ENCODE data around the gene PHLDB2.

DNA sequence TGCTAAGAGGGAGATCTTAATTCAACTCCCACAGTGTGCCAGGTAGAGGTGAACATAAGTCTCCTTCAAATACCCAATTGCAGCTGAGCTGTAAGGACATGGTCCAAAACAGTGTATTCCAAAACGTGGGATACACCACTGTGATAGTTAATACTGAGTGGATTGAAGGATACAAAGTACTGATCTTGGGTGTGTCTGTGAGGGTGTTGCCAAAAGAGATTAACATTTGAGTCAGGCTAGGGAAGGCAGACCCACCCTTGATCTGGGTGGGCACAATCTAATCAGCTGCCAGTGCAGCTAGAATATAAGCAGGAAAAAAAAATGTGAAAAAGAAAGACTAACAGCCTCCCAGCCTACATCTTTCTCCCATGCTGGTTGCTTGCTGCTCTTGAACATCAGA, 45.1 kb upstream of the PHLDB2 start:
- TF ChIP-seq EP300 (IDR thresholded peaks at IDR 0.05) (no peak), FOSB (CRISPR knock-in tag; IDR thresholded peaks at IDR 0.05) (no peak), POLR2AphosphoS2 (conservative IDR thresholded peaks at IDR 0.05; ENCODE audit: low read length) (no peak), GATA3 (IDR thresholded peaks at IDR 0.05; ENCODE audit: borderline replicate concordance) (no peak), ESRRA (IDR thresholded peaks at IDR 0.05; ENCODE audit: borderline replicate concordance, low read length) (no peak)
- TF ChIP-seq, protein P1, sequence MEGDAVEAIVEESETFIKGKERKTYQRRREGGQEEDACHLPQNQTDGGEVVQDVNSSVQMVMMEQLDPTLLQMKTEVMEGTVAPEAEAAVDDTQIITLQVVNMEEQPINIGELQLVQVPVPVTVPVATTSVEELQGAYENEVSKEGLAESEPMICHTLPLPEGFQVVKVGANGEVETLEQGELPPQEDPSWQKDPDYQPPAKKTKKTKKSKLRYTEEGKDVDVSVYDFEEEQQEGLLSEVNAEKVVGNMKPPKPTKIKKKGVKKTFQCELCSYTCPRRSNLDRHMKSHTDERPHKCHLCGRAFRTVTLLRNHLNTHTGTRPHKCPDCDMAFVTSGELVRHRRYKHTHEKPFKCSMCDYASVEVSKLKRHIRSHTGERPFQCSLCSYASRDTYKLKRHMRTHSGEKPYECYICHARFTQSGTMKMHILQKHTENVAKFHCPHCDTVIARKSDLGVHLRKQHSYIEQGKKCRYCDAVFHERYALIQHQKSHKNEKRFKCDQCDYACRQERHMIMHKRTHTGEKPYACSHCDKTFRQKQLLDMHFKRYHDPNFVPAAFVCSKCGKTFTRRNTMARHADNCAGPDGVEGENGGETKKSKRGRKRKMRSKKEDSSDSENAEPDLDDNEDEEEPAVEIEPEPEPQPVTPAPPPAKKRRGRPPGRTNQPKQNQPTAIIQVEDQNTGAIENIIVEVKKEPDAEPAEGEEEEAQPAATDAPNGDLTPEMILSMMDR (IDR thresholded peaks at IDR 0.05) = no peak
- TF ChIP-seq, protein P2, sequence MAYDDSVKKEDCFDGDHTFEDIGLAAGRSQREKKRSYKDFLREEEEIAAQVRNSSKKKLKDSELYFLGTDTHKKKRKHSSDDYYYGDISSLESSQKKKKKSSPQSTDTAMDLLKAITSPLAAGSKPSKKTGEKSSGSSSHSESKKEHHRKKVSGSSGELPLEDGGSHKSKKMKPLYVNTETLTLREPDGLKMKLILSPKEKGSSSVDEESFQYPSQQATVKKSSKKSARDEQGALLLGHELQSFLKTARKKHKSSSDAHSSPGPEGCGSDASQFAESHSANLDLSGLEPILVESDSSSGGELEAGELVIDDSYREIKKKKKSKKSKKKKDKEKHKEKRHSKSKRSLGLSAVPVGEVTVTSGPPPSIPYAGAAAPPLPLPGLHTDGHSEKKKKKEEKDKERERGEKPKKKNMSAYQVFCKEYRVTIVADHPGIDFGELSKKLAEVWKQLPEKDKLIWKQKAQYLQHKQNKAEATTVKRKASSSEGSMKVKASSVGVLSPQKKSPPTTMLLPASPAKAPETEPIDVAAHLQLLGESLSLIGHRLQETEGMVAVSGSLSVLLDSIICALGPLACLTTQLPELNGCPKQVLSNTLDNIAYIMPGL (CRISPR knock-in tag; IDR thresholded peaks at IDR 0.05; ENCODE audit: borderline replicate concordance) = no peak
- TF ChIP-seq, protein P3, sequence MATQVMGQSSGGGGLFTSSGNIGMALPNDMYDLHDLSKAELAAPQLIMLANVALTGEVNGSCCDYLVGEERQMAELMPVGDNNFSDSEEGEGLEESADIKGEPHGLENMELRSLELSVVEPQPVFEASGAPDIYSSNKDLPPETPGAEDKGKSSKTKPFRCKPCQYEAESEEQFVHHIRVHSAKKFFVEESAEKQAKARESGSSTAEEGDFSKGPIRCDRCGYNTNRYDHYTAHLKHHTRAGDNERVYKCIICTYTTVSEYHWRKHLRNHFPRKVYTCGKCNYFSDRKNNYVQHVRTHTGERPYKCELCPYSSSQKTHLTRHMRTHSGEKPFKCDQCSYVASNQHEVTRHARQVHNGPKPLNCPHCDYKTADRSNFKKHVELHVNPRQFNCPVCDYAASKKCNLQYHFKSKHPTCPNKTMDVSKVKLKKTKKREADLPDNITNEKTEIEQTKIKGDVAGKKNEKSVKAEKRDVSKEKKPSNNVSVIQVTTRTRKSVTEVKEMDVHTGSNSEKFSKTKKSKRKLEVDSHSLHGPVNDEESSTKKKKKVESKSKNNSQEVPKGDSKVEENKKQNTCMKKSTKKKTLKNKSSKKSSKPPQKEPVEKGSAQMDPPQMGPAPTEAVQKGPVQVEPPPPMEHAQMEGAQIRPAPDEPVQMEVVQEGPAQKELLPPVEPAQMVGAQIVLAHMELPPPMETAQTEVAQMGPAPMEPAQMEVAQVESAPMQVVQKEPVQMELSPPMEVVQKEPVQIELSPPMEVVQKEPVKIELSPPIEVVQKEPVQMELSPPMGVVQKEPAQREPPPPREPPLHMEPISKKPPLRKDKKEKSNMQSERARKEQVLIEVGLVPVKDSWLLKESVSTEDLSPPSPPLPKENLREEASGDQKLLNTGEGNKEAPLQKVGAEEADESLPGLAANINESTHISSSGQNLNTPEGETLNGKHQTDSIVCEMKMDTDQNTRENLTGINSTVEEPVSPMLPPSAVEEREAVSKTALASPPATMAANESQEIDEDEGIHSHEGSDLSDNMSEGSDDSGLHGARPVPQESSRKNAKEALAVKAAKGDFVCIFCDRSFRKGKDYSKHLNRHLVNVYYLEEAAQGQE (IDR thresholded peaks at IDR 0.05) = no peak
